GM12878 (cell line): ENCODE measurements around the gene SUMF2. TPM values are rescaled to one million over a fixed set of nuclear protein-coding genes. Genes with fewer than 3 reads are reported as not detected.

ENCODE experiments used
- BACH1 ChIP-seq: fragments of 450-650 bp; IDR thresholded peaks from 2 replicates; pipeline ENCODE4 v1.6.1; 2017; ENCODE audit warnings: mild to moderate bottlenecking, borderline replicate concordance
- BCL11A ChIP-seq: IDR thresholded peaks from 2 replicates; pipeline ENCODE4 v1.6.1; 2011; ENCODE audit warnings: low read depth, low read length
- CBX5 ChIP-seq: sonication (generic); IDR thresholded peaks from 2 replicates; pipeline ENCODE4 v1.6.1; 2016; ENCODE audit warnings: low read depth, moderate library complexity, mild to moderate bottlenecking, inconsistent platforms
- GABPA ChIP-seq: IDR thresholded peaks from 2 replicates; pipeline ENCODE4 v1.6.1; 2014; ENCODE audit warnings: antibody characterized with exemption, low read depth, mild to moderate bottlenecking, inconsistent platforms
- IRF4 ChIP-seq: IDR thresholded peaks from 2 replicates; pipeline ENCODE4 v1.6.1; 2011; ENCODE audit warnings: low read depth, low read length
- PML ChIP-seq: IDR thresholded peaks from 2 replicates; pipeline ENCODE4 v1.6.1; 2012; ENCODE audit warnings: low read length, inconsistent platforms
- RB1 ChIP-seq: fragments of 450-650 bp; formaldehyde crosslinking; IDR thresholded peaks from 2 replicates; pipeline ENCODE4 v1.6.1; 2017; ENCODE audit warnings: mild to moderate bottlenecking, borderline replicate concordance
- SPI1 ChIP-seq: IDR thresholded peaks from 2 replicates; pipeline ENCODE4 v1.6.1; 2011; ENCODE audit warnings: low read depth, mild to moderate bottlenecking, low read length, moderate library complexity, borderline replicate concordance; ENCODE audit not compliant: insufficient read depth
- TARDBP ChIP-seq: IDR thresholded peaks from 2 replicates; pipeline ENCODE4 v1.6.1; 2016; ENCODE audit warnings: borderline replicate concordance
- TBL1XR1 ChIP-seq: IDR thresholded peaks from 2 replicates; pipeline ENCODE4 v1.6.1; 2012; ENCODE audit warnings: low read depth, low read length, improper control_type of control experiment
- YBX1 ChIP-seq: fragments of 450-650 bp; IDR thresholded peaks from 2 replicates; pipeline ENCODE4 v1.6.1; 2016; ENCODE audit warnings: antibody characterized with exemption
- polyA plus RNA-seq, 11 experiments: library from polyadenylated mRNA; depleted of rRNA in 4 of 11; unstranded in 6 of 11; stranded (reverse) in 5 of 11; fragments of >200 nt; fragmentation: Nextera tagmentation in 4 of 11; fragmentation: Illumina TruSeq in 1 of 11; extraction: Ambion mirVana in 4 of 11; extraction: Trizol in 1 of 11; gene quantifications; 1 replicate in 1 of 11; 2 replicates in 10 of 11; pipeline versions ENCODE4 v1.2.1 to v1.2.3, GENCODE V29; 2011 to 2016; ENCODE audit warnings: inconsistent platforms in 2 of 11, missing spikeins in 2 of 11, low read depth in 1 of 11
- total RNA-seq, 4 experiments: library from RNA; depleted of rRNA in 3 of 4; stranded (reverse); fragments of >200 nt in 3 of 4; fragmentation: Illumina TruSeq in 1 of 4; extraction: Trizol in 1 of 4; gene quantifications; 2 replicates each; pipeline versions ENCODE4 v1.2.1 to v1.2.3, GENCODE V29; 2013 to 2021
- TF ChIP-seq, protein P1 (sequence below): IDR thresholded peaks from 2 replicates; pipeline ENCODE4 v1.6.1; 2012; ENCODE audit warnings: low read depth, low read length, improper control_type of control experiment
- TF ChIP-seq, protein P2 (sequence below): fragments of 150-350 bp; IDR thresholded peaks from 2 replicates; pipeline ENCODE4 v1.6.1; 2016; ENCODE audit warnings: low read depth, low read length
- TF ChIP-seq, protein P3 (sequence below): fragments of 450-650 bp; IDR thresholded peaks from 2 replicates; pipeline ENCODE4 v1.6.1; 2016; ENCODE audit warnings: mild to moderate bottlenecking, moderate library complexity, borderline replicate concordance
- TF ChIP-seq, protein P4 (sequence below): IDR thresholded peaks from 2 replicates; pipeline ENCODE4 v1.6.1; 2012; ENCODE audit warnings: low read depth, low read length, improper control_type of control experiment
- TF ChIP-seq, protein P5 (sequence below), 3 experiments: IDR thresholded peaks in 2 of 3; conservative IDR thresholded peaks in 1 of 3; 2 replicates each; pipeline ENCODE4 v1.5.1; 2011; ENCODE audit warnings: low read depth in 3 of 3, low read length in 3 of 3, mild to moderate bottlenecking in 3 of 3, control low read depth in 2 of 3, moderate library complexity in 2 of 3, inconsistent platforms in 1 of 3, mixed read lengths in 1 of 3; ENCODE audit not compliant: control insufficient read depth in 2 of 3, insufficient read depth in 1 of 3; ENCODE audit errors: extremely low read depth in 1 of 3

SUMF2 gene
- total and polyA plus RNA-seq, 10 of the 15 experiments (the other 5 are each of a cell fraction or from before 2014, with no cell fraction given), result 39.9 to 106 (median 71.7) TPM

DNA sequence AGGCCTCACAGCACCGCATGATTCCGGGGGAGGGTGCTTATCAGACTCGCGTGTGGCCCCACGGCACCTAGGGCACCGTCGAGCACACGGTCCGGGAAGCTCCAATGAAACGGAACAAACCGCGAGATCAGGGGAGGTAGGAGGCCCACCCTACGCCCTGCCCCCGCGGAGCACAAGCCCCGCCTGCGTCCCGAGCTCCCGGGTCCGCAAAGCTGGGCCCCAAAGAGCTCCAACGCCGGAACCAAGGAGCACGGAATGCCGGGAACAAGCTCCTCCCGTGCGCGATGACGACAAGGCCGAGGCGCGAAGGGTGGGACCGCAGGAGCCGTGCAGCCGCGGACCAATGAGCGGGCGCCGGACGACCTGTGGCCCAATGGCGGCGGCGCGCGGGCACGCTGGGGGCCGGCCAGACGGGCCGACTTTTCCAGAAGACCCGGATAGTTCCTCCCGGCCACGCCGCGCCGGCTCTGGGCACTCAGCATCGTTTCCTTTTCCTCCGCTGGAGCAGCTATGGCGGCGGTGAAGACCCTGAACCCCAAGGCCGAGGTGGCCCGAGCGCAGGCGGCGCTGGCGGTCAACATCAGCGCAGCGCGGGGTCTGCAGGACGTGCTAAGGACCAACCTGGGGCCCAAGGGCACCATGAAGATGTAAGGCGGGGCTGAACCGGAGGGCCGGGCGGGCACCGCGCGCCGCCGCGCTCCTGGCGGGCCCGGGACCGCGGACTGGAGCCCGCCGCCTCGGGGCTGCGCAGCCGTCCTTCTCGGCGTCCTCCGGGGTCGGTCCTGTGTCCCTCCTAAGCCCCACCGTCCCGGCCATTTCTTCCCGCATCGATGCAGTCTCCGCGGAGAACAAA lies 12.5 kb upstream of the SUMF2 start, which contains the start of the genes CCT6A and PSPH (continued):
- no peak for TF ChIP-seq BCL11A
- TF ChIP-seq, protein P1, sequence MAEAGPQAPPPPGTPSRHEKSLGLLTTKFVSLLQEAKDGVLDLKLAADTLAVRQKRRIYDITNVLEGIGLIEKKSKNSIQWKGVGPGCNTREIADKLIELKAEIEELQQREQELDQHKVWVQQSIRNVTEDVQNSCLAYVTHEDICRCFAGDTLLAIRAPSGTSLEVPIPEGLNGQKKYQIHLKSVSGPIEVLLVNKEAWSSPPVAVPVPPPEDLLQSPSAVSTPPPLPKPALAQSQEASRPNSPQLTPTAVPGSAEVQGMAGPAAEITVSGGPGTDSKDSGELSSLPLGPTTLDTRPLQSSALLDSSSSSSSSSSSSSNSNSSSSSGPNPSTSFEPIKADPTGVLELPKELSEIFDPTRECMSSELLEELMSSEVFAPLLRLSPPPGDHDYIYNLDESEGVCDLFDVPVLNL, result peak; percentile 54; the same call in 1 of the 2 replicates
- TF ChIP-seq YBX1, result no peak
- TF ChIP-seq IRF4, result no peak
- peak; percentile 72; the same call in 1 of the 2 replicates for TF ChIP-seq BACH1
- TF ChIP-seq, protein P2, sequence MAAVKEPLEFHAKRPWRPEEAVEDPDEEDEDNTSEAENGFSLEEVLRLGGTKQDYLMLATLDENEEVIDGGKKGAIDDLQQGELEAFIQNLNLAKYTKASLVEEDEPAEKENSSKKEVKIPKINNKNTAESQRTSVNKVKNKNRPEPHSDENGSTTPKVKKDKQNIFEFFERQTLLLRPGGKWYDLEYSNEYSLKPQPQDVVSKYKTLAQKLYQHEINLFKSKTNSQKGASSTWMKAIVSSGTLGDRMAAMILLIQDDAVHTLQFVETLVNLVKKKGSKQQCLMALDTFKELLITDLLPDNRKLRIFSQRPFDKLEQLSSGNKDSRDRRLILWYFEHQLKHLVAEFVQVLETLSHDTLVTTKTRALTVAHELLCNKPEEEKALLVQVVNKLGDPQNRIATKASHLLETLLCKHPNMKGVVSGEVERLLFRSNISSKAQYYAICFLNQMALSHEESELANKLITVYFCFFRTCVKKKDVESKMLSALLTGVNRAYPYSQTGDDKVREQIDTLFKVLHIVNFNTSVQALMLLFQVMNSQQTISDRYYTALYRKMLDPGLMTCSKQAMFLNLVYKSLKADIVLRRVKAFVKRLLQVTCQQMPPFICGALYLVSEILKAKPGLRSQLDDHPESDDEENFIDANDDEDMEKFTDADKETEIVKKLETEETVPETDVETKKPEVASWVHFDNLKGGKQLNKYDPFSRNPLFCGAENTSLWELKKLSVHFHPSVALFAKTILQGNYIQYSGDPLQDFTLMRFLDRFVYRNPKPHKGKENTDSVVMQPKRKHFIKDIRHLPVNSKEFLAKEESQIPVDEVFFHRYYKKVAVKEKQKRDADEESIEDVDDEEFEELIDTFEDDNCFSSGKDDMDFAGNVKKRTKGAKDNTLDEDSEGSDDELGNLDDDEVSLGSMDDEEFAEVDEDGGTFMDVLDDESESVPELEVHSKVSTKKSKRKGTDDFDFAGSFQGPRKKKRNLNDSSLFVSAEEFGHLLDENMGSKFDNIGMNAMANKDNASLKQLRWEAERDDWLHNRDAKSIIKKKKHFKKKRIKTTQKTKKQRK, result no peak
- TF ChIP-seq, protein P3, sequence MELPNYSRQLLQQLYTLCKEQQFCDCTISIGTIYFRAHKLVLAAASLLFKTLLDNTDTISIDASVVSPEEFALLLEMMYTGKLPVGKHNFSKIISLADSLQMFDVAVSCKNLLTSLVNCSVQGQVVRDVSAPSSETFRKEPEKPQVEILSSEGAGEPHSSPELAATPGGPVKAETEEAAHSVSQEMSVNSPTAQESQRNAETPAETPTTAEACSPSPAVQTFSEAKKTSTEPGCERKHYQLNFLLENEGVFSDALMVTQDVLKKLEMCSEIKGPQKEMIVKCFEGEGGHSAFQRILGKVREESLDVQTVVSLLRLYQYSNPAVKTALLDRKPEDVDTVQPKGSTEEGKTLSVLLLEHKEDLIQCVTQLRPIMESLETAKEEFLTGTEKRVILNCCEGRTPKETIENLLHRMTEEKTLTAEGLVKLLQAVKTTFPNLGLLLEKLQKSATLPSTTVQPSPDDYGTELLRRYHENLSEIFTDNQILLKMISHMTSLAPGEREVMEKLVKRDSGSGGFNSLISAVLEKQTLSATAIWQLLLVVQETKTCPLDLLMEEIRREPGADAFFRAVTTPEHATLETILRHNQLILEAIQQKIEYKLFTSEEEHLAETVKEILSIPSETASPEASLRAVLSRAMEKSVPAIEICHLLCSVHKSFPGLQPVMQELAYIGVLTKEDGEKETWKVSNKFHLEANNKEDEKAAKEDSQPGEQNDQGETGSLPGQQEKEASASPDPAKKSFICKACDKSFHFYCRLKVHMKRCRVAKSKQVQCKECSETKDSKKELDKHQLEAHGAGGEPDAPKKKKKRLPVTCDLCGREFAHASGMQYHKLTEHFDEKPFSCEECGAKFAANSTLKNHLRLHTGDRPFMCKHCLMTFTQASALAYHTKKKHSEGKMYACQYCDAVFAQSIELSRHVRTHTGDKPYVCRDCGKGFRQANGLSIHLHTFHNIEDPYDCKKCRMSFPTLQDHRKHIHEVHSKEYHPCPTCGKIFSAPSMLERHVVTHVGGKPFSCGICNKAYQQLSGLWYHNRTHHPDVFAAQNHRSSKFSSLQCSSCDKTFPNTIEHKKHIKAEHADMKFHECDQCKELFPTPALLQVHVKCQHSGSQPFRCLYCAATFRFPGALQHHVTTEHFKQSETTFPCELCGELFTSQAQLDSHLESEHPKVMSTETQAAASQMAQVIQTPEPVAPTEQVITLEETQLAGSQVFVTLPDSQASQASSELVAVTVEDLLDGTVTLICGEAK, result no peak
- TF ChIP-seq SPI1, result 0 out of 2 replicates have a peak, but pooled peaks have one; percentile 12
- TF ChIP-seq TBL1XR1, result no peak
- peak; percentile 91 for TF ChIP-seq PML
- TF ChIP-seq RB1, result peak; percentile 71; the same call in 1 of the 2 replicates
- TF ChIP-seq, protein P4, sequence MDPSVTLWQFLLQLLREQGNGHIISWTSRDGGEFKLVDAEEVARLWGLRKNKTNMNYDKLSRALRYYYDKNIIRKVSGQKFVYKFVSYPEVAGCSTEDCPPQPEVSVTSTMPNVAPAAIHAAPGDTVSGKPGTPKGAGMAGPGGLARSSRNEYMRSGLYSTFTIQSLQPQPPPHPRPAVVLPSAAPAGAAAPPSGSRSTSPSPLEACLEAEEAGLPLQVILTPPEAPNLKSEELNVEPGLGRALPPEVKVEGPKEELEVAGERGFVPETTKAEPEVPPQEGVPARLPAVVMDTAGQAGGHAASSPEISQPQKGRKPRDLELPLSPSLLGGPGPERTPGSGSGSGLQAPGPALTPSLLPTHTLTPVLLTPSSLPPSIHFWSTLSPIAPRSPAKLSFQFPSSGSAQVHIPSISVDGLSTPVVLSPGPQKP, result no peak
- TF ChIP-seq, protein P5, sequence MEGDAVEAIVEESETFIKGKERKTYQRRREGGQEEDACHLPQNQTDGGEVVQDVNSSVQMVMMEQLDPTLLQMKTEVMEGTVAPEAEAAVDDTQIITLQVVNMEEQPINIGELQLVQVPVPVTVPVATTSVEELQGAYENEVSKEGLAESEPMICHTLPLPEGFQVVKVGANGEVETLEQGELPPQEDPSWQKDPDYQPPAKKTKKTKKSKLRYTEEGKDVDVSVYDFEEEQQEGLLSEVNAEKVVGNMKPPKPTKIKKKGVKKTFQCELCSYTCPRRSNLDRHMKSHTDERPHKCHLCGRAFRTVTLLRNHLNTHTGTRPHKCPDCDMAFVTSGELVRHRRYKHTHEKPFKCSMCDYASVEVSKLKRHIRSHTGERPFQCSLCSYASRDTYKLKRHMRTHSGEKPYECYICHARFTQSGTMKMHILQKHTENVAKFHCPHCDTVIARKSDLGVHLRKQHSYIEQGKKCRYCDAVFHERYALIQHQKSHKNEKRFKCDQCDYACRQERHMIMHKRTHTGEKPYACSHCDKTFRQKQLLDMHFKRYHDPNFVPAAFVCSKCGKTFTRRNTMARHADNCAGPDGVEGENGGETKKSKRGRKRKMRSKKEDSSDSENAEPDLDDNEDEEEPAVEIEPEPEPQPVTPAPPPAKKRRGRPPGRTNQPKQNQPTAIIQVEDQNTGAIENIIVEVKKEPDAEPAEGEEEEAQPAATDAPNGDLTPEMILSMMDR (IDR thresholded peaks at IDR 0.05 in 2 of 3, conservative IDR thresholded peaks at IDR 0.05 in 1 of 3; ENCODE audit: control insufficient read depth in 2 of 3, extremely low read depth in 1 of 3, insufficient read depth in 1 of 3, low read depth in 3 of 3, low read length in 3 of 3), result no peak
- TF ChIP-seq TARDBP, result no peak
- TF ChIP-seq CBX5, result no peak
- TF ChIP-seq GABPA, result peak; percentile 46; the same call in 1 of the 2 replicates
